Astrocyte of the cerebellum (primary cell): ENCODE measurements around the gene FST.

ENCODE experiments used
- DNase-seq: peaks from one replicate; pipeline ENCODE4 v3.0.0-alpha.2; 2011; ENCODE audit warnings: low read depth
- H3K4me3 ChIP-seq: 2 replicates; pipeline ENCODE4 v1.5.1; 2011; ENCODE audit warnings: mild to moderate bottlenecking, low read depth, low read length, moderate library complexity
- CTCF ChIP-seq: IDR thresholded peaks from 2 replicates; pipeline ENCODE4 v1.5.1; 2012; ENCODE audit warnings: low read length, low read depth, moderate library complexity, mild to moderate bottlenecking; ENCODE audit errors: missing control alignments
- in situ Hi-C: cut with HindIII; loops from 2 replicates; pipeline ENCODE4 v1.10.0; 2017; ENCODE audit warnings: low sequenced_read_pairs

Gene FST

GRCh38 chr5:53438486-53439472 lies 41.6 kb upstream of the FST start:
- no peak overlapping the region for H3K4me3 ChIP-seq
- DNase-seq: no peak
- no peak for TF ChIP-seq CTCF
- in situ Hi-C loops: no loop called here

GRCh38 chr5:53442961-53443360 lies 37.5 kb upstream of the FST start:
- no peak overlapping the region for H3K4me3 ChIP-seq
- in situ Hi-C loops: no loop called here
- no peak for DNase-seq
- no peak for TF ChIP-seq CTCF

GRCh38 chr5:53445569-53445968 lies 34.9 kb upstream of the FST start:
- in situ Hi-C loops: no loop called here
- no peak overlapping the region for H3K4me3 ChIP-seq
- no peak for DNase-seq

GRCh38 chr5:53446908-53447307 lies 33.5 kb upstream of the FST start:
- in situ Hi-C loops: no loop called here

More at GRCh38 chr5:53445569-53445968, 34.9 kb upstream of the FST start:
- no peak for TF ChIP-seq CTCF

GRCh38 chr5:53448851-53449250 lies 31.6 kb upstream of the FST start:
- in situ Hi-C loops: no loop called here

More at GRCh38 chr5:53446908-53447307, 33.5 kb upstream of the FST start:
- no peak for TF ChIP-seq CTCF
- no peak overlapping the region for H3K4me3 ChIP-seq
- DNase-seq: no peak

More at GRCh38 chr5:53448851-53449250, 31.6 kb upstream of the FST start:
- DNase-seq: no peak
- H3K4me3 ChIP-seq: no peak overlapping the region
- no peak for TF ChIP-seq CTCF
